ENCODE measurements around the gene USE1.
A peak's percentile ranks its signal among the peaks of the same experiment; 100 is the strongest.

USE1 gene

DNA sequence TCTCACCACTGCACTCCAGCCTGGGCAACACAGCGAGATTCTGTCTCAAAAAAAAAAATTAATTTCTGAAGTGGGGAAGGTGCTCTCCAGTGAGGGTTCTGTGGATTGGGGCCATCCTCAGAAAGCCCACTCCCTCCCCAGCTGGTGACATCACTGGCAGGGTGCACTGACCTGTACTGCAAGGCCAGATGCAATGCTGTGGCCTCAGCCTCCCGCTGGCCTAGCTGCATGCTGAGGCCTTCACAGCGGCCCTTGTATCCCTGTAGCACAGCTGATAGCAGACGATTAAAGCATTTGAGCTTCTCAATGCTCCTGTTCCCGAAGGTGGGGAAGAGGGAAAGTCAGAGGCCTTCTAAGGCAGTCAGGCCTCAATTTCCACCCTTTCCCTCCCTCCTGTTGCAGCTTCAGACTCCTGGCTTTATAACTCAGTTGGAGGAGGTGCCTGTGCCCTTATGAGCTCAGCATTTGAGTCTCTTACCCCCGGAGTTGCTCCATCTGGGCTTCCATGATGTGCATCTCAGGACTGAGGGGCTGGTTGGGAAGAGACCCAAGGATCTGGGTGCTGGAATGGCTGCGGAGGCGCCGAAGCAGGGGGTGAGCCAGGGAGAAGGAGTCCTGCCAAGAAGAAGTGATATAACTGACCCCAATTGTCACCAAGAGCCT is 44.1 kb downstream of the USE1 start:
- DNase-seq, result no peak

DNA sequence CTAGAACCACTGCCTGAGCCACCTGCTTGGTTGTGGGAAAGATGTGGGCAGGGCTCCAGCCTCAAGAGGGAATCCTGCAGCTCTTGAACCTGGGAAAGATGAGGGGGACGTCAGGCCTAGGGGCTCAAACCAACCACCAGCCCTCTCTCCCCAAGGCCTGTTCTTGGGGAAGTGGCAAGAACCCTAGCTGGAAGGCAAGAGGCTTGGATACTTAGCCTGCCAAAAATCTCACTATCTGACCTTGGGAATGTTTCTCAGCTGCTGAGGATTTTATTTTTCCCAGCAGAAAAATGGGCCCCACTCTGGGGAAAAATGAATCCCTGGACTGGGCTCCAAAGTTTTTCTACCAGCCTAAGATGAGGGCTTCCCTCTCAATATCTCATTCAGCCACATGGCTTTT is 44.8 kb downstream of the USE1 start:
- no peak for DNase-seq

DNA sequence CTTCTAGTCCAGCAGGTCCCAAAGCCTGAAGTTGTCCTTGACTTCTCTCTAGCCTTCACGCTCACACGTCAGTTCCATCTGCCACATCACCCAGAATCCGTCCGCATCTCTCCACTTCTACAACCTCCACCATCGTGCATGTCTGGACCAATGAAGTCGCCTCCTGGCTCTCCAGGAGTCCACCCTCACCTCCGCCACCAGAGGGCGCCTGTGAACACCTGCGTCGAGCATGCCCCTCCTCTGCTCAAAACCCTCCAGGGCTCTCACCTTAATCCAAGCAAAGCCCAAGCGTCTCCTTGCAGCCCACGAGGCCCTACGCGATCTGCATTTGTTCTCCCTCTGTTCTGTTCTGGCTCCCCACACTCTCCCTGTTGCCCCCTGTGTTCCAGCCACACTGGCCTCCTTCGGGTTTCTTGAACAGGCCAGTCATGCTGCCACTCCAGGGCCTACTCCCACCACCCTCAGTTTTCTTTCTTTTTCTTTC is 45.7 kb downstream of the USE1 start:
- no peak for DNase-seq

DNA sequence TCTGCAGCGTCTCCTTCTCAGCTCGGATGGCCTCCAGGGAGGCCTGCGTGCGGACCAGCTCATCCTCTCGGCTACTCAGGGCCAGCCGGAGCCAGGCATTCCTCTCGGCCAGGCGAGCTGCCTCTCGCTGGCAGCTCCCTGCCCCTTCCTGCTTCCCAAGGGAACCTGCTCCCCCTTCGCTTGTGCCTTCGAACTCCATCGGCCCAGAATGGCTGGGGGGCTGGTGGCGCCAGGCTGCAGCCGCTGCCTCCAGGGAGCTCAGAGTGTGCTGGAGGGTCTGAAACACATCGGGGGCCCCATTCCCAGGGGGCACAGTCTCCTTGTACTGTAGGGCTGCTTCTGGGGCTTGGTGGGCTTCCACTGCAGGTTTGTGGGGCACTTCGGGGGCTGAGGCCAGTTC is 47.4 kb downstream of the USE1 start:
- no peak for DNase-seq

DNA sequence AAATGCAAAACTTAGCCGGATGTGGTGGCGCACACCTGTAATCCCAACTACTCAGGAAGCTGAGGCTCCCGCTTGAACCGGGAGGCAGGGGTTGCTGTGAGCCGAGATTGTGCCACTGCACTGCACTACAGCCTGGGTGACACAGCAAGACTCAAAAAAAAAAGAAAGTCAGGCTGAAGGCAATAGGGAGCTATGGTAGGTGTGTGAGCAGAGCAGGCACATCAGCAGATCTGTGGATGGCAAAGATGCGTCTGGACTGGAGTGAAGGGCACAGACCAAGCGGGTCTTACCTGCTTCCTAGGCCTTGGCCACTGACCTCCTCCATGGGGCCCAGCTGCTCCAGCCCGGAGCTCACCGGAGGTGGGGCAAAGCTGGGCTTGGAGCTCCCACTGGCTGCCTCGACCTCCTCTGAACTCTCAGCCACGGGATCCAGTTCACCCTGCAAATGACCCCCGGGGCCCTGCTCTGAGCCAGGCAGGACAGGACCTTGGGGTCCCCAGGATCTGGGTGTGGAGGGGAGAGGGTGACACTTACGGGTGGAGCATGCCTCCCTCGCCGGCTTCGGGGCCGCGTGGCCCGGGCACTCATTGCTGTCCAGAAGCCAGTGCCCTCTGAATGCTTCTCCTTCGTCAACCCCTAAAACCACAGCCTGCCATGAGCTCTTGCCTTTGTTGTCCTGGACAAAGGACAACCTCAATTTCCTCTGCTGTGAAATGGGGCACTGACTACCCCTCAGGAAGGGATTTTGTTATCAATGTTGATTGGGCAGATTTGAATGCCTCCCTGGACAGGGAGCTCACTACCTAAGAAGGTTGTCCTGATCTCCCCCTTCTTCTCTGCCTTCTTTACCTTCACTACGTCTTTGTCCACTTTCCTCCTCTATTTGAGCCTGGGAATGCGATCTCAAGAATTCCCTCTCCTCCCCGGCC is 48.8 kb downstream of the USE1 start:
- no peak for DNase-seq

DNA sequence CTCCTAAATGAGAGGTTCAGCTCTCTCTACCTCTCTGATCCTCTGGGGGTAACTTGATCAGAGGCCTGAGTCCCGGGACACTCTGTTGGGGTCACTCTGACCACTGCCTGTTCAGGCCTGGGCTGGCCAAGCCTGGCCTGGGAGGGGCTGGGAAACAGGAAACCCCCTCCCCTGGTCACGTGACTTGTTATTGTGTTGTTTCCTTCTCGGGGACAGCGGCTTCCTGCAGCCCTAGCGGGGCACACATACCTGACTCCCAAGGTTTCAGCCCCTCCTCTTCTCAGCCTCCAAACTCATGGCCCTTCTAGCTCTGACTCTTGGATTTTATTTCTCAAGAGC is 49.5 kb downstream of the USE1 start, which contains the start of gene USHBP1:
TSS of gene USHBP1 (minus strand) at position 105 of the 339 bp plus-strand sequence. CDS start 446 bp downstream, outside the sequence.
- DNase-seq, result no peak

DNA sequence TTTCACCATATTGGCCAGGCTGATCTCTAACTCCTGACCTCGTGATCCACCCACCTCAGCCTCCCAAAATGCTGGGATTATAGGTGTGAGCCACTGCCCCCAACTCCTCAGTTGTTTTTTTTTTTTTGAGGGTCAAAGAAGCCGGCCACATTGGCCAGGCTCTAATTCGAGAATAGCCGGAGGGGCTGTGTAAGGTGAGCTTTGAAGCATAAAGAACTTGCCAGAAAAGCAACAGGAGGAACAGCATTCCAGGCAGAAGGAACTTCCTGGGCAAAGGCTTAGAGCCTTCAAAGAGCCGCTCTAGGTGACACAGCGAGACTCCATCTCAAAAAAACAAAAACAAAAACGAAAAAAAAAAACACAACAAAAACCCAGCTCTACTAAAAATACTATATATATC is 50.9 kb downstream of the USE1 start:
- DNase-seq, result no peak

- DNase-seq, result no peak
Measured at GRCh38 chr19:17266589-17266974, 51.4 kb downstream of the USE1 start.

DNA sequence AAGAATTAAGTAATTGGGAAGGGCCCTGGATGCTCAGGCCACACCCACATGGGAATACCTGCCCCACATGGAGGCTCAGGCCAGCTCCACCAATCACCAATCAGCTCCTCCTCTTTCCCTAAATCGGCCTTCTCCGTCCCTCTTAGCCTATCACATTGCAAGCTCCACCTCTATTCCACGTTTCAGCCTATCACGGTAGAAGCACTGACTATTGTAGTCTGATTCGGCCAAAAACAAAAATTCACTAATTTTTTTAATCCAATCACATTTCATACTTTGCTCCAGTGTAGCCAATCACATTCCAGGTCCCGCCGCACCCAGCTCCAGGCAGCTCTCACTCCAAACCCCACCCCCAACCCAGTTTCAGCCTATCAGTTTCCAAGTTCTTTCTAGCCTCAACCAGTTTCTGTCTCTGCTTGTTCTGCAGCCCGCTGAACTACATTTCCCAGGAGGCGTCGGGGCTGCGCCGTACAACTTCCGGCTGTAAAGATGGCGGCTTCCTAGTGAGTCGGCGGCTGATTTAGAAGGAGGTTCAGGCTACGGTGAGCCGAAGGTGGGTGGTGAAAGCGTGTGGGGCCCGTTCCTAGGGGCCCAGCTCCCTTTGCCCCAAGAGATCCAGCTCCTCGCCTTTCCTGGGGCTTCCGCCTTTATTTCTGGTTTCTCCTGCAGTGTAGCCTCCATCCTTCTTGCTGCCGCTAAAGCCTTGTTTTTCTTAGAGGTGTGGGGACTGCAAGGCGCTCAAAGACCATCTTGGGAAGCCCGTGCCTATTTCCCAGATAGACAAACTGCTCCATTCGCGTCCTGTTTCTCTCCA is 52.0 kb downstream of the USE1 start, which contains the start of gene BABAM1:
TSS of gene BABAM1 (plus strand) at position 469 of the 814 bp plus-strand sequence. CDS start 1,364 bp downstream, outside the sequence.
- DNase-seq, result peak; percentile 96

DNA sequence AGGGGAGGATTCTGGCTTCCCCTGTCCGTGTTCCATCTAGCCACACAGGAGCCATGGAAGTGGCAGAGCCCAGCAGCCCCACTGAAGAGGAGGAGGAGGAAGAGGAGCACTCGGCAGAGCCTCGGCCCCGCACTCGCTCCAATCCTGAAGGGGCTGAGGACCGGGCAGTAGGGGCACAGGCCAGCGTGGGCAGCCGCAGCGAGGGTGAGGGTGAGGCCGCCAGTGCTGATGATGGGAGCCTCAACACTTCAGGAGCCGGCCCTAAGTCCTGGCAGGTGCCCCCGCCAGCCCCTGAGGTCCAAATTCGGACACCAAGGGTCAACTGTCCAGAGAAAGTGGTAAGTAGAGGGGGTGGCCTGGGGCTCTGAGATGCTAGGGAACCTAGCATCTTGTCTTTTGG is 53.6 kb downstream of the USE1 start:
- no peak for DNase-seq
